Skeletal muscle satellite cell (primary cell): ENCODE results near the gene ONECUT3.

Experiments
- H3K27me3 ChIP-seq: 2 replicates; pipeline ENCODE4 v1.7.0; 2013; ENCODE audit warnings: low read length; ENCODE audit not compliant: control insufficient read depth, insufficient read depth
- H3K36me3 ChIP-seq: 2 replicates; pipeline ENCODE4 v1.7.0; 2013; ENCODE audit warnings: mild to moderate bottlenecking, control low read depth, low read length; ENCODE audit not compliant: insufficient read depth
- H3K4me1 ChIP-seq: 2 replicates; pipeline ENCODE4 v1.7.0; 2013; ENCODE audit warnings: low read length; ENCODE audit not compliant: control insufficient read depth, insufficient read depth
- H3K4me2 ChIP-seq: 2 replicates; pipeline ENCODE4 v1.7.0; 2013; ENCODE audit warnings: mild to moderate bottlenecking, low read length
- H3K4me3 ChIP-seq: 2 replicates; pipeline ENCODE4 v1.7.0; 2013; ENCODE audit warnings: low read length
- H3K9ac ChIP-seq: 2 replicates; pipeline ENCODE4 v1.7.0; 2013; ENCODE audit warnings: mild to moderate bottlenecking, low read depth, low read length, moderate library complexity
- H3K9me3 ChIP-seq: replicated peaks from 2 replicates; pipeline ENCODE4 v1.7.0; 2013; ENCODE audit warnings: mild to moderate bottlenecking, control low read depth, low read length

ONECUT3 gene

GRCh38 chr19:1816530-1817298 lies 63.4 kb downstream of the ONECUT3 start:
- Histone ChIP-seq H3K4me1 (peaks cover 8% of the 10 kb centered on the region), H3K27me3 (no peaks in the 10 kb centered on the region), H3K4me3 (no peak overlapping the region), H3K9ac (no peak overlapping the region), H3K36me3 (peaks cover 36% of the 10 kb centered on the region), H3K9me3 (no peaks in the 10 kb centered on the region), H3K4me2 (no peak overlapping the region)

GRCh38 chr19:1817553-1818179 lies 64.4 kb downstream of the ONECUT3 start:
- H3K4me2 ChIP-seq, result no peak overlapping the region
- no peak overlapping the region for H3K4me3 ChIP-seq
- peaks cover 7% of the 10 kb centered on the region for H3K4me1 ChIP-seq
- no peaks in the 10 kb centered on the region for H3K27me3 ChIP-seq
- H3K9me3 ChIP-seq, result no peaks in the 10 kb centered on the region
- H3K36me3 ChIP-seq, result peaks cover 42% of the 10 kb centered on the region
- no peak overlapping the region for H3K9ac ChIP-seq

GRCh38 chr19:1818549-1819195 lies 65.4 kb downstream of the ONECUT3 start:
- Histone ChIP-seq H3K9me3 (no peaks in the 10 kb centered on the region), H3K4me2 (no peak overlapping the region), H3K4me1 (no peaks in the 10 kb centered on the region), H3K27me3 (no peaks in the 10 kb centered on the region), H3K9ac (no peak overlapping the region), H3K4me3 (no peak overlapping the region), H3K36me3 (peaks cover 51% of the 10 kb centered on the region)

- no peak overlapping the region for H3K4me3 ChIP-seq
- no peaks in the 10 kb centered on the region for H3K9me3 ChIP-seq
- no peak overlapping the region for H3K4me2 ChIP-seq
- H3K4me1 ChIP-seq, result no peaks in the 10 kb centered on the region
- H3K9ac ChIP-seq, result no peak overlapping the region
- H3K36me3 ChIP-seq, result peaks cover 57% of the 10 kb centered on the region
- no peaks in the 10 kb centered on the region for H3K27me3 ChIP-seq
Observed at GRCh38 chr19:1819341-1820255, 66.3 kb downstream of the ONECUT3 start.

GRCh38 chr19:1822210-1822609 lies 68.9 kb downstream of the ONECUT3 start:
- H3K9ac ChIP-seq, result no peak overlapping the region
- no peaks in the 10 kb centered on the region for H3K27me3 ChIP-seq
- no peak overlapping the region for H3K4me2 ChIP-seq
- H3K4me1 ChIP-seq, result peaks cover 9% of the 10 kb centered on the region
- H3K36me3 ChIP-seq, result peaks cover 45% of the 10 kb centered on the region
- no peaks in the 10 kb centered on the region for H3K9me3 ChIP-seq
- no peak overlapping the region for H3K4me3 ChIP-seq

- H3K9me3 ChIP-seq, result no peaks in the 10 kb centered on the region
- no peak overlapping the region for H3K4me2 ChIP-seq
- peaks cover 41% of the 10 kb centered on the region for H3K36me3 ChIP-seq
- no peaks in the 10 kb centered on the region for H3K27me3 ChIP-seq
- H3K4me3 ChIP-seq, result no peak overlapping the region
- H3K4me1 ChIP-seq, result peaks cover 9% of the 10 kb centered on the region
- H3K9ac ChIP-seq, result no peak overlapping the region
Observed at GRCh38 chr19:1823020-1823419, 69.7 kb downstream of the ONECUT3 start.

GRCh38 chr19:1823539-1824251 lies 70.4 kb downstream of the ONECUT3 start:
- Histone ChIP-seq H3K9me3 (no peaks in the 10 kb centered on the region), H3K27me3 (no peaks in the 10 kb centered on the region), H3K4me3 (no peak overlapping the region), H3K4me2 (no peak overlapping the region), H3K36me3 (peaks cover 37% of the 10 kb centered on the region), H3K4me1 (peaks cover 9% of the 10 kb centered on the region), H3K9ac (no peak overlapping the region)

- Histone ChIP-seq H3K4me2 (no peak overlapping the region), H3K27me3 (no peaks in the 10 kb centered on the region), H3K4me3 (no peak overlapping the region), H3K36me3 (peaks cover 37% of the 10 kb centered on the region), H3K4me1 (peaks cover 9% of the 10 kb centered on the region), H3K9me3 (no peaks in the 10 kb centered on the region), H3K9ac (no peak overlapping the region)
Observed at GRCh38 chr19:1824252-1824622, 70.9 kb downstream of the ONECUT3 start.

- Histone ChIP-seq H3K27me3 (no peaks in the 10 kb centered on the region), H3K4me2 (no peak overlapping the region), H3K9ac (no peak overlapping the region), H3K4me3 (no peak overlapping the region), H3K36me3 (peaks cover 43% of the 10 kb centered on the region), H3K4me1 (peaks cover 9% of the 10 kb centered on the region), H3K9me3 (no peaks in the 10 kb centered on the region)
Observed at GRCh38 chr19:1825909-1826556, 72.7 kb downstream of the ONECUT3 start.
